Panc1 (cell line): ENCODE measurements around the gene CCDC57.

Experiments
- POLR2AphosphoS5 ChIP-seq: IDR thresholded peaks from 2 replicates; pipeline ENCODE4 v1.6.1; 2012; ENCODE audit warnings: mild to moderate bottlenecking, low read depth, low read length, moderate library complexity
- TCF7L2 ChIP-seq: IDR thresholded peaks from 2 replicates; pipeline ENCODE4 v1.6.1; 2011; ENCODE audit warnings: mild to moderate bottlenecking, low read depth, low read length, inconsistent platforms
- TF ChIP-seq, protein P1 (sequence below): fragments of 450-650 bp; IDR thresholded peaks from 2 replicates; pipeline ENCODE4 v1.5.1; 2017; ENCODE audit warnings: mild to moderate bottlenecking

DNA sequence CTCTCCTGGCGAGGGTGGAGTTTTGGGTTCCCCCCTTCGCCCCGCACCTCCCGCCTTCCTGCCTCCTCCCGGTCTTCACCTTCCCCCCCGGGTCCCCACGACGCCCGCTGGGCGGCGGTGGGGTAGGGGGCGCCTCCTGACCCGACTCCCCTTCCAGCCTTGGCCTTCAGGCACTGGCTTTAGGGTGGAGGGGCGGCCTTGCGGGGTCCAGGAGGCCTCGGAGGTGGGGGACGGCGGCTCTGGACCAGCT lies 18.6 kb upstream of the CCDC57 start:
- TF ChIP-seq, protein P1, sequence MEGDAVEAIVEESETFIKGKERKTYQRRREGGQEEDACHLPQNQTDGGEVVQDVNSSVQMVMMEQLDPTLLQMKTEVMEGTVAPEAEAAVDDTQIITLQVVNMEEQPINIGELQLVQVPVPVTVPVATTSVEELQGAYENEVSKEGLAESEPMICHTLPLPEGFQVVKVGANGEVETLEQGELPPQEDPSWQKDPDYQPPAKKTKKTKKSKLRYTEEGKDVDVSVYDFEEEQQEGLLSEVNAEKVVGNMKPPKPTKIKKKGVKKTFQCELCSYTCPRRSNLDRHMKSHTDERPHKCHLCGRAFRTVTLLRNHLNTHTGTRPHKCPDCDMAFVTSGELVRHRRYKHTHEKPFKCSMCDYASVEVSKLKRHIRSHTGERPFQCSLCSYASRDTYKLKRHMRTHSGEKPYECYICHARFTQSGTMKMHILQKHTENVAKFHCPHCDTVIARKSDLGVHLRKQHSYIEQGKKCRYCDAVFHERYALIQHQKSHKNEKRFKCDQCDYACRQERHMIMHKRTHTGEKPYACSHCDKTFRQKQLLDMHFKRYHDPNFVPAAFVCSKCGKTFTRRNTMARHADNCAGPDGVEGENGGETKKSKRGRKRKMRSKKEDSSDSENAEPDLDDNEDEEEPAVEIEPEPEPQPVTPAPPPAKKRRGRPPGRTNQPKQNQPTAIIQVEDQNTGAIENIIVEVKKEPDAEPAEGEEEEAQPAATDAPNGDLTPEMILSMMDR: no peak
- TF ChIP-seq POLR2AphosphoS5: no peak
- no peak for TF ChIP-seq TCF7L2
